Activated CD8-positive, alpha-beta memory T cell treated with anti-CD3 and anti-CD28 coated beads, Interleukin-2, amount 10 ng/mL, durations not matched to agents 7 days and 5 days (primary cell): ENCODE measurements around the gene CXorf66. TPM values are rescaled to one million over a fixed set of nuclear protein-coding genes. Genes with fewer than 3 reads are reported as not detected.
"Not testable (repeated sequence)": the region's sequence is repeated elsewhere in the genome, so short reads cannot be mapped to it uniquely, and the experiment has no call there.

Experiments
- ATAC-seq: fragments of 150-1000 bp; cut with Tn5 transposase; one replicate; pipeline ENCODE4 v1.10.0; 2021; ENCODE audit warnings: moderate library complexity
- CTCF ChIA-PET: fragments of 350-600 bp; sonication (Branson Sonifier 250); formaldehyde crosslinking; loops from one replicate; lab custom pipeline; 2021; ENCODE audit warnings: antibody characterized with exemption; lab: Charles Lee
- DNase-seq: peaks from one replicate; pipeline ENCODE4 v3.0.0-alpha.2; 2020
- H3K27ac Mint-ChIP-seq: one replicate; pipeline ENCODE4 v1.8.0; 2021; ENCODE audit warnings: mild to moderate bottlenecking, mixed read lengths
- H3K27me3 Mint-ChIP-seq: one replicate; pipeline ENCODE4 v1.8.0; 2021; ENCODE audit warnings: mixed read lengths
- H3K36me3 Mint-ChIP-seq: one replicate; pipeline ENCODE4 v1.8.0; 2021; ENCODE audit warnings: mild to moderate bottlenecking, mixed read lengths
- H3K4me1 Mint-ChIP-seq: one replicate; pipeline ENCODE4 v1.8.0; 2021; ENCODE audit warnings: mixed read lengths
- H3K4me3 Mint-ChIP-seq: one replicate; pipeline ENCODE4 v1.8.0; 2021; ENCODE audit warnings: mild to moderate bottlenecking, moderate library complexity, mixed read lengths
- H3K9me3 Mint-ChIP-seq: one replicate; pipeline ENCODE4 v1.8.0; 2022; ENCODE audit warnings: low read depth, mixed read lengths
- total RNA-seq, 2 experiments: library from RNA; stranded (reverse); gene quantifications; one replicate each; pipeline ENCODE4 v1.2.3, GENCODE V29; 2021

CXorf66 gene
- not detected for total RNA-seq

GRCh38 chrX:139965421-139965820 is at the start of gene CXorf66:
TSS of gene CXorf66 (minus strand) at chrX:139965521. CDS start at chrX:139965496, 25 bp downstream.
- Mint-ChIP-seq H3K27ac (no peak within 1 kb of the TSS), H3K4me3 (no peak within 1 kb of the TSS), H3K9me3 (no peaks in the 10 kb centered on the region), H3K36me3 (no peaks in the 10 kb centered on the region), H3K4me1 (no peaks in the 10 kb centered on the region), H3K27me3 (peaks cover 13% of the 10 kb centered on the region)
- CTCF ChIA-PET = interaction anchor here (0.6 kb wide), 1 partner anchor 30 kb away, joined by 3 read pairs; no protein-coding TSS in a partner anchor
- ATAC-seq (no peak), DNase-seq (no peak)

GRCh38 chrX:139982856-139983255 is 17.5 kb upstream of the CXorf66 start:
- no peaks in the 10 kb centered on the region for H3K9me3 Mint-ChIP-seq
- H3K36me3 Mint-ChIP-seq = no peaks in the 10 kb centered on the region
- no peak for DNase-seq
- no peaks in the 10 kb centered on the region for H3K4me1 Mint-ChIP-seq
- CTCF ChIA-PET = no interaction called here
- H3K27me3 Mint-ChIP-seq = no peaks in the 10 kb centered on the region
- no peak overlapping the region for H3K27ac Mint-ChIP-seq
- no peak overlapping the region for H3K4me3 Mint-ChIP-seq
- ATAC-seq = no peak

- H3K27me3 Mint-ChIP-seq = peaks cover 17% of the 10 kb centered on the region
- no peak overlapping the region for H3K27ac Mint-ChIP-seq
- no peak overlapping the region for H3K4me3 Mint-ChIP-seq
- H3K4me1 Mint-ChIP-seq = no peaks in the 10 kb centered on the region
- DNase-seq (no peak), ATAC-seq (no peak)
- CTCF ChIA-PET = no interaction called here
- no peaks in the 10 kb centered on the region for H3K9me3 Mint-ChIP-seq
- no peaks in the 10 kb centered on the region for H3K36me3 Mint-ChIP-seq
Observed at GRCh38 chrX:139974471-139974870, 9.2 kb upstream of the CXorf66 start.

GRCh38 chrX:139972629-139973624 is 7.6 kb upstream of the CXorf66 start:
- peaks cover 17% of the 10 kb centered on the region for H3K27me3 Mint-ChIP-seq
- H3K4me1 Mint-ChIP-seq = no peaks in the 10 kb centered on the region
- CTCF ChIA-PET = no interaction called here
- H3K9me3 Mint-ChIP-seq = no peaks in the 10 kb centered on the region
- H3K36me3 Mint-ChIP-seq = no peaks in the 10 kb centered on the region
- H3K27ac Mint-ChIP-seq = no peak overlapping the region
- ATAC-seq (no peak), DNase-seq (no peak)
- no peak overlapping the region for H3K4me3 Mint-ChIP-seq

- Mint-ChIP-seq H3K4me3 (no peak overlapping the region), H3K36me3 (no peaks in the 10 kb centered on the region), H3K27ac (no peak overlapping the region), H3K4me1 (no peaks in the 10 kb centered on the region), H3K9me3 (no peaks in the 10 kb centered on the region), H3K27me3 (peaks cover 17% of the 10 kb centered on the region)
- ATAC-seq = no peak
- CTCF ChIA-PET = no interaction called here
- DNase-seq = no peak
Observed at GRCh38 chrX:139972113-139972512, 6.8 kb upstream of the CXorf66 start.

GRCh38 chrX:139971394-139971749 is 6.1 kb upstream of the CXorf66 start:
- no peak for DNase-seq
- H3K4me1 Mint-ChIP-seq = no peaks in the 10 kb centered on the region
- CTCF ChIA-PET = no interaction called here
- H3K9me3 Mint-ChIP-seq = no peaks in the 10 kb centered on the region
- no peaks in the 10 kb centered on the region for H3K36me3 Mint-ChIP-seq
- no peak overlapping the region for H3K4me3 Mint-ChIP-seq
- no peak for ATAC-seq
- H3K27me3 Mint-ChIP-seq = peaks cover 17% of the 10 kb centered on the region
- no peak overlapping the region for H3K27ac Mint-ChIP-seq

- Mint-ChIP-seq H3K27ac (no peak overlapping the region), H3K9me3 (no peaks in the 10 kb centered on the region), H3K4me1 (no peaks in the 10 kb centered on the region), H3K36me3 (no peaks in the 10 kb centered on the region), H3K27me3 (peaks cover 17% of the 10 kb centered on the region), H3K4me3 (no peak overlapping the region)
- DNase-seq = no peak
- no peak for ATAC-seq
- CTCF ChIA-PET = no interaction called here
Observed at GRCh38 chrX:139969286-139969685, 4.0 kb upstream of the CXorf66 start.

- Mint-ChIP-seq H3K27me3 (peaks cover 17% of the 10 kb centered on the region), H3K36me3 (no peaks in the 10 kb centered on the region), H3K4me1 (no peaks in the 10 kb centered on the region), H3K27ac (no peak overlapping the region), H3K9me3 (no peaks in the 10 kb centered on the region), H3K4me3 (no peak overlapping the region)
- CTCF ChIA-PET = no interaction called here
- DNase-seq = no peak
- ATAC-seq = no peak
Observed at GRCh38 chrX:139967750-139968149, 2.4 kb upstream of the CXorf66 start.

GRCh38 chrX:139967300-139967699 is 2.0 kb upstream of the CXorf66 start:
- Mint-ChIP-seq H3K4me1 (no peaks in the 10 kb centered on the region), H3K9me3 (no peaks in the 10 kb centered on the region), H3K27me3 (peaks cover 17% of the 10 kb centered on the region), H3K4me3 (no peak overlapping the region), H3K36me3 (no peaks in the 10 kb centered on the region), H3K27ac (no peak overlapping the region)
- DNase-seq (no peak), ATAC-seq (no peak)
- CTCF ChIA-PET = no interaction called here

- not testable (repeated sequence) for ATAC-seq, H3K4me3 Mint-ChIP-seq, H3K9me3 Mint-ChIP-seq, DNase-seq, H3K27ac Mint-ChIP-seq, H3K4me1 Mint-ChIP-seq, H3K36me3 Mint-ChIP-seq
- peaks cover 15% of the 10 kb centered on the region for H3K27me3 Mint-ChIP-seq
- CTCF ChIA-PET = interaction anchor here (1.0 kb wide), 1 partner anchor 11 kb away, joined by 3 read pairs; no protein-coding TSS in a partner anchor
Observed at GRCh38 chrX:139966159-139966558, 838 bp upstream of the CXorf66 start.

GRCh38 chrX:139961091-139961490 is 4.2 kb downstream of the CXorf66 start:
- ATAC-seq, H3K36me3 Mint-ChIP-seq, H3K27ac Mint-ChIP-seq, DNase-seq, H3K27me3 Mint-ChIP-seq, H3K4me1 Mint-ChIP-seq, CTCF ChIA-PET, H3K9me3 Mint-ChIP-seq, H3K4me3 Mint-ChIP-seq: not testable (repeated sequence)

GRCh38 chrX:139949703-139950102 is 15.6 kb downstream of the CXorf66 start:
- no peak for ATAC-seq
- no peak for DNase-seq
- Mint-ChIP-seq H3K36me3 (no peaks in the 10 kb centered on the region), H3K4me3 (no peak overlapping the region), H3K27ac (no peak overlapping the region), H3K9me3 (no peaks in the 10 kb centered on the region), H3K27me3 (no peaks in the 10 kb centered on the region), H3K4me1 (no peaks in the 10 kb centered on the region)
- CTCF ChIA-PET = no interaction called here

GRCh38 chrX:139945075-139945474 is 20.2 kb downstream of the CXorf66 start:
- Mint-ChIP-seq H3K4me1 (no peaks in the 10 kb centered on the region), H3K9me3 (no peaks in the 10 kb centered on the region), H3K27me3 (peaks cover 4% of the 10 kb centered on the region), H3K4me3 (no peak overlapping the region), H3K27ac (no peak overlapping the region), H3K36me3 (no peaks in the 10 kb centered on the region)
- DNase-seq (no peak), ATAC-seq (no peak)
- CTCF ChIA-PET = no interaction called here

- H3K27me3 Mint-ChIP-seq = no peaks in the 10 kb centered on the region
- no peak overlapping the region for H3K4me3 Mint-ChIP-seq
- H3K9me3 Mint-ChIP-seq = no peaks in the 10 kb centered on the region
- no peaks in the 10 kb centered on the region for H3K36me3 Mint-ChIP-seq
- no peak overlapping the region for H3K27ac Mint-ChIP-seq
- CTCF ChIA-PET = no interaction called here
- H3K4me1 Mint-ChIP-seq = peaks cover 4% of the 10 kb centered on the region
- no peak for DNase-seq
- ATAC-seq = no peak
Observed at GRCh38 chrX:139936259-139936658, 29.1 kb downstream of the CXorf66 start.
